Brain microvascular endothelial cell (primary cell): Measurements from ENCODE around the gene OLA1.
"Not testable (repeated sequence)": the region's sequence is repeated elsewhere in the genome, so short reads cannot be mapped to it uniquely, and the experiment has no call there.

Experiments used
- DNase-seq: peaks from one replicate; pipeline ENCODE4 v3.0.0-alpha.2; 2020
- H3K27ac ChIP-seq: fragments of 250-450 bp; sonication (Bioruptor Pico); 2 replicates; pipeline ENCODE4 v1.5.1; 2020; ENCODE audit warnings: mild to moderate bottlenecking, moderate library complexity
- H3K27me3 ChIP-seq: fragments of 250-450 bp; sonication (Bioruptor Pico); replicated peaks from 2 replicates; pipeline ENCODE4 v1.5.1; 2020; ENCODE audit warnings: mild to moderate bottlenecking
- H3K36me3 ChIP-seq: fragments of 250-450 bp; sonication (Bioruptor Pico); replicated peaks from 2 replicates; pipeline ENCODE4 v1.5.1; 2020; ENCODE audit warnings: mild to moderate bottlenecking
- H3K4me3 ChIP-seq: 2 replicates; pipeline ENCODE4 v1.5.1; 2011; ENCODE audit warnings: low read depth, mild to moderate bottlenecking, control low read depth, low read length, moderate library complexity
- in situ Hi-C: cut with HindIII; loops from 2 replicates; pipeline ENCODE4 v1.10.0; 2017; ENCODE audit warnings: low sequenced_read_pairs, low pct_ligation_motif_present
- TF ChIP-seq, protein P1 (sequence below): IDR thresholded peaks from 2 replicates; pipeline ENCODE4 v1.5.1; 2011; ENCODE audit warnings: low read depth, mild to moderate bottlenecking, moderate library complexity, low read length, control low read depth, inconsistent platforms; ENCODE audit errors: missing control alignments

Gene OLA1

DNA sequence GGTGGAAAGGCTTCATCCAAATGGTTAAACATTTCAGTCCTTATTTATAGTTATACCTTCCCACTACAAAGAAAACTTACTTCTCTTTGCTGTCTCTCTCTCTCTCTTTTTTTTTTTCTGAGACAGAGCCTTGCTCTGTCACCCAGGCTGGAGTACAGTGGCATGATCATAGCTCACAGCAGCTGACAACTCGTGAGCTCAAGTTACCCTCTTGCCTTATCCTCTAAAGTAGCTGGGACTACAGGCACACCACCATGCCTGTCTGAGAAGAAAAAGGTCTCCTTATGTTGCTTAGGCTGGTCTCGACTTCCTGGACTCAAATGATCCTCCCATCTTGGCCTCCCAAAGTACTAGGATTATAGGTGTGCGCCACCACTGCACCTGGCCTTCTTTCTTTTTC lies 32.3 kb upstream of the OLA1 start:
- Histone ChIP-seq H3K27ac (no peak overlapping the region), H3K36me3 (no peaks in the 10 kb centered on the region), H3K27me3 (no peaks in the 10 kb centered on the region), H3K4me3 (no peak overlapping the region)
- in situ Hi-C loops, result no loop called here
- no peak for DNase-seq
- TF ChIP-seq, protein P1, sequence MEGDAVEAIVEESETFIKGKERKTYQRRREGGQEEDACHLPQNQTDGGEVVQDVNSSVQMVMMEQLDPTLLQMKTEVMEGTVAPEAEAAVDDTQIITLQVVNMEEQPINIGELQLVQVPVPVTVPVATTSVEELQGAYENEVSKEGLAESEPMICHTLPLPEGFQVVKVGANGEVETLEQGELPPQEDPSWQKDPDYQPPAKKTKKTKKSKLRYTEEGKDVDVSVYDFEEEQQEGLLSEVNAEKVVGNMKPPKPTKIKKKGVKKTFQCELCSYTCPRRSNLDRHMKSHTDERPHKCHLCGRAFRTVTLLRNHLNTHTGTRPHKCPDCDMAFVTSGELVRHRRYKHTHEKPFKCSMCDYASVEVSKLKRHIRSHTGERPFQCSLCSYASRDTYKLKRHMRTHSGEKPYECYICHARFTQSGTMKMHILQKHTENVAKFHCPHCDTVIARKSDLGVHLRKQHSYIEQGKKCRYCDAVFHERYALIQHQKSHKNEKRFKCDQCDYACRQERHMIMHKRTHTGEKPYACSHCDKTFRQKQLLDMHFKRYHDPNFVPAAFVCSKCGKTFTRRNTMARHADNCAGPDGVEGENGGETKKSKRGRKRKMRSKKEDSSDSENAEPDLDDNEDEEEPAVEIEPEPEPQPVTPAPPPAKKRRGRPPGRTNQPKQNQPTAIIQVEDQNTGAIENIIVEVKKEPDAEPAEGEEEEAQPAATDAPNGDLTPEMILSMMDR, result no peak

DNA sequence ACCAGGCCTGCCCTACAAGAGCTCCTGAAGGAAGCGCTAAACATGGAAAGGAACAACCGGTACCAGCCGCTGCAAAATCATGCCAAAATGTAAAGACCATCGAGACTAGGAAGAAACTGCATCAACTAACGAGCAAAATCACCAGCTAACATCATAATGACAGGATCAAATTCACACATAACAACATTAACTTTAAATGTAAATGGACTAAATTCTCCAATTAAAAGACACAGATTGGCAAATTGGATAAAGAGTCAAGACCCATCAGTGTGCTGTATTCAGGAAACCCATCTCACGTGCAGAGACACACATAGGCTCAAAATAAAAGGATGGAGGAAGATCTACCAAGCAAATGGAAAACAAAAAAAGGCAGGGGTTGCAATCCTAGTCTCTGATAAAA lies 21.9 kb upstream of the OLA1 start:
- DNase-seq, H3K27ac ChIP-seq, H3K27me3 ChIP-seq, H3K36me3 ChIP-seq, in situ Hi-C loops, H3K4me3 ChIP-seq: not testable (repeated sequence)

- H3K27ac ChIP-seq, result no peak overlapping the region
- no peak overlapping the region for H3K4me3 ChIP-seq
- TF ChIP-seq, protein P1, result no peak
- in situ Hi-C loops, result no loop called here
- no peaks in the 10 kb centered on the region for H3K36me3 ChIP-seq
- H3K27me3 ChIP-seq, result no peaks in the 10 kb centered on the region
- DNase-seq, result no peak
Observed at GRCh38 chr2:174266288-174266687, 18.0 kb upstream of the OLA1 start.

DNA sequence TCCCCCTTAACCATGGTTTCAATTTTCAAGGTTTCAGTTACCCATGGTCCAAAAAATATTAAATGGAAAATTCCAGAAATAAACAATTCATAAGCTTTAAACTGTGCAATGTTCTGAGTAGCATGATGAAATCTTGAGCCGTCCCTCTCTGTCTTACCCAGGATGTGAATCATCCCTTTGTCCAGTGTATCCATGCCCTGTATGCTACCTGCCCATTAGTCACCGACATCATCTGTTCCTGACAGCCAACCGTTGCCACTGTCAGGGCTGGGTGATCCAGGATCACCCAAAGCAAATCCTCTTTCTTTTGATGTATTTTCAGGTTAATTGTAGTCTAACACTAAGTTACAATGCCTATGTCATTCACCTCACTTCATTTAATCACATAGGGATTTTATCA lies 15.7 kb upstream of the OLA1 start:
- TF ChIP-seq, protein P1, result no peak
- Histone ChIP-seq H3K36me3 (no peaks in the 10 kb centered on the region), H3K27ac (no peak overlapping the region), H3K4me3 (no peak overlapping the region), H3K27me3 (no peaks in the 10 kb centered on the region)
- in situ Hi-C loops, result no loop called here
- DNase-seq, result peak; percentile 78

GRCh38 chr2:174259981-174260380 lies 11.6 kb upstream of the OLA1 start:
- H3K36me3 ChIP-seq, result no peaks in the 10 kb centered on the region
- H3K27ac ChIP-seq, result no peak overlapping the region
- H3K4me3 ChIP-seq, result no peak overlapping the region
- no peaks in the 10 kb centered on the region for H3K27me3 ChIP-seq
- peak; percentile 13 for DNase-seq
- in situ Hi-C loops, result no loop called here
- TF ChIP-seq, protein P1, result no peak

- Histone ChIP-seq H3K36me3 (no peaks in the 10 kb centered on the region), H3K27ac (no peak overlapping the region), H3K27me3 (no peaks in the 10 kb centered on the region), H3K4me3 (no peak overlapping the region)
- TF ChIP-seq, protein P1, result no peak
- in situ Hi-C loops, result no loop called here
- DNase-seq, result no peak
Observed at GRCh38 chr2:174254267-174254666, 5.9 kb upstream of the OLA1 start.
